ENCODE results near the gene MMP8. TPM values are rescaled to one million over a fixed set of nuclear protein-coding genes. Genes with fewer than 3 reads are reported as not detected.

MMP8 gene
- total and polyA plus RNA-seq, 2 experiments from 2014 or later = not detected

DNA sequence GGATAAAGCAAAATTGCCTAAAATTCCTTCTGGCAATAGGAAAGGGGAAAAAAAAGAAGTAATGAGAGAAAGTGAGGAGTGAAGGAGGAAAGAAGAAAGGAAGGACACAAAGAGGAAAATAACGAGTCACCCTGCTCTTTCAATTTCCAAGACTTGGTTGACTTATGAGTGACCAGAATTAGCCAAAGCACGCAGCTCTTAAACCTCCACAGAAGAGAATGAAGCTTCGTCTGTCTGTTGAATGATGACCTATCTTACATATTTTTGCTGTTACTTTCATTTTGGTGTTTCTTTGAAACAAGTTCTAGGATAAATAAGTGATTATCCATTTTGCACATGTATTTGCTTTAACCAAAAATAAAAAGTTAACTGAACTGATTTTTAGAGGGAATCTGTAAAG lies 19.9 kb downstream of the MMP8 start (continued):
- TF ChIP-seq, protein P1, sequence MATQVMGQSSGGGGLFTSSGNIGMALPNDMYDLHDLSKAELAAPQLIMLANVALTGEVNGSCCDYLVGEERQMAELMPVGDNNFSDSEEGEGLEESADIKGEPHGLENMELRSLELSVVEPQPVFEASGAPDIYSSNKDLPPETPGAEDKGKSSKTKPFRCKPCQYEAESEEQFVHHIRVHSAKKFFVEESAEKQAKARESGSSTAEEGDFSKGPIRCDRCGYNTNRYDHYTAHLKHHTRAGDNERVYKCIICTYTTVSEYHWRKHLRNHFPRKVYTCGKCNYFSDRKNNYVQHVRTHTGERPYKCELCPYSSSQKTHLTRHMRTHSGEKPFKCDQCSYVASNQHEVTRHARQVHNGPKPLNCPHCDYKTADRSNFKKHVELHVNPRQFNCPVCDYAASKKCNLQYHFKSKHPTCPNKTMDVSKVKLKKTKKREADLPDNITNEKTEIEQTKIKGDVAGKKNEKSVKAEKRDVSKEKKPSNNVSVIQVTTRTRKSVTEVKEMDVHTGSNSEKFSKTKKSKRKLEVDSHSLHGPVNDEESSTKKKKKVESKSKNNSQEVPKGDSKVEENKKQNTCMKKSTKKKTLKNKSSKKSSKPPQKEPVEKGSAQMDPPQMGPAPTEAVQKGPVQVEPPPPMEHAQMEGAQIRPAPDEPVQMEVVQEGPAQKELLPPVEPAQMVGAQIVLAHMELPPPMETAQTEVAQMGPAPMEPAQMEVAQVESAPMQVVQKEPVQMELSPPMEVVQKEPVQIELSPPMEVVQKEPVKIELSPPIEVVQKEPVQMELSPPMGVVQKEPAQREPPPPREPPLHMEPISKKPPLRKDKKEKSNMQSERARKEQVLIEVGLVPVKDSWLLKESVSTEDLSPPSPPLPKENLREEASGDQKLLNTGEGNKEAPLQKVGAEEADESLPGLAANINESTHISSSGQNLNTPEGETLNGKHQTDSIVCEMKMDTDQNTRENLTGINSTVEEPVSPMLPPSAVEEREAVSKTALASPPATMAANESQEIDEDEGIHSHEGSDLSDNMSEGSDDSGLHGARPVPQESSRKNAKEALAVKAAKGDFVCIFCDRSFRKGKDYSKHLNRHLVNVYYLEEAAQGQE (IDR thresholded peaks at IDR 0.05; ENCODE audit: unreplicated experiment) = no peak
- no peak for TF ChIP-seq ZNF114 (CRISPR knock-in tag; IDR thresholded peaks at IDR 0.05)
- TF ChIP-seq NANOG (IDR thresholded peaks at IDR 0.05; ENCODE audit: borderline replicate concordance) = no peak

DNA sequence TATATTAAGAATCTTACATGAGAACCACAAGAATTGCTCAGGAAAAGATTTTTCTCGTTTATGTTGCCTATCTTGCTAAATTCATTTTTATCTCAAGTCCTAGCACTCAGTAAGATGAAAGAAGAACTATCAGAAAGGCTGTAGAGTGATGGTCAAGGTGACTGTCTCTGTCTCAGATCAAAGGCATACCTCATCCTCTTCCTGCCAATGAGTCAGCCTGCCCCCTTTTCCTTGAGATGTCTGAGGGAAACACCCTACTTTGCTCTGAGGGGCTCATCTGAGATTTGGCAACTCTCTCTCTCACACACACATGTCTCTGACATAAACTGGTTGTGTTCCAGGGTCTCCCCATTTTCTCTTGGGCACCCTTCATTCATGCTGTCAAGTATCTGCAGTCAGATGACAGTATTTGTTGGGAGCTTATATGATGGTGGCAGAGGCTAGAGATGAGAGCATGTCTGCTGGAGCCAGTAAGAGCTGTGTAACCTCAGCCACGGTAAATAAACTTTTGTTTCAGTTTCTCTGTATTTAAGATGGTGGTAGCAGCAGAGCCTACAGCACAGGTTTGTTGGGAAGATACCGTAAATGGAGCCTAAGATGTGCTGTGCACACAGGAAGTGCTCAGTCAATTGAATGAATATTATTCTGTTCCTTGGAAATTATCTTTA lies 20.8 kb downstream of the MMP8 start:
- Mint-ChIP-seq H3K4me1 (no peaks in the 10 kb centered on the region), H3K27ac (no peak overlapping the region), H3K36me3 (ENCODE audit: low read depth) (no peaks in the 10 kb centered on the region), H3K4me3 (no peak overlapping the region), H3K9me3 (no peaks in the 10 kb centered on the region), H3K27me3 (ENCODE audit: insufficient read depth, low read depth, poor library complexity) (no peaks in the 10 kb centered on the region)
- H3K27ac ChIP-seq (ENCODE audit: low read depth) = no peak overlapping the region
- DNase-seq (ENCODE audit: low spot score) (no peak), ATAC-seq (no peak)
- H3K79me2 ChIP-seq (replicated peaks; ENCODE audit: insufficient read depth) = no peaks in the 10 kb centered on the region
- TF ChIP-seq EZH2phosphoT487 (IDR thresholded peaks at IDR 0.05; ENCODE audit: unreplicated experiment) (no peak), JUNB (IDR thresholded peaks at IDR 0.05; ENCODE audit: unreplicated experiment) (no peak), ZNF331 (CRISPR knock-in tag; IDR thresholded peaks at IDR 0.05; ENCODE audit: low read depth) (no peak)
- TF ChIP-seq, protein P2, sequence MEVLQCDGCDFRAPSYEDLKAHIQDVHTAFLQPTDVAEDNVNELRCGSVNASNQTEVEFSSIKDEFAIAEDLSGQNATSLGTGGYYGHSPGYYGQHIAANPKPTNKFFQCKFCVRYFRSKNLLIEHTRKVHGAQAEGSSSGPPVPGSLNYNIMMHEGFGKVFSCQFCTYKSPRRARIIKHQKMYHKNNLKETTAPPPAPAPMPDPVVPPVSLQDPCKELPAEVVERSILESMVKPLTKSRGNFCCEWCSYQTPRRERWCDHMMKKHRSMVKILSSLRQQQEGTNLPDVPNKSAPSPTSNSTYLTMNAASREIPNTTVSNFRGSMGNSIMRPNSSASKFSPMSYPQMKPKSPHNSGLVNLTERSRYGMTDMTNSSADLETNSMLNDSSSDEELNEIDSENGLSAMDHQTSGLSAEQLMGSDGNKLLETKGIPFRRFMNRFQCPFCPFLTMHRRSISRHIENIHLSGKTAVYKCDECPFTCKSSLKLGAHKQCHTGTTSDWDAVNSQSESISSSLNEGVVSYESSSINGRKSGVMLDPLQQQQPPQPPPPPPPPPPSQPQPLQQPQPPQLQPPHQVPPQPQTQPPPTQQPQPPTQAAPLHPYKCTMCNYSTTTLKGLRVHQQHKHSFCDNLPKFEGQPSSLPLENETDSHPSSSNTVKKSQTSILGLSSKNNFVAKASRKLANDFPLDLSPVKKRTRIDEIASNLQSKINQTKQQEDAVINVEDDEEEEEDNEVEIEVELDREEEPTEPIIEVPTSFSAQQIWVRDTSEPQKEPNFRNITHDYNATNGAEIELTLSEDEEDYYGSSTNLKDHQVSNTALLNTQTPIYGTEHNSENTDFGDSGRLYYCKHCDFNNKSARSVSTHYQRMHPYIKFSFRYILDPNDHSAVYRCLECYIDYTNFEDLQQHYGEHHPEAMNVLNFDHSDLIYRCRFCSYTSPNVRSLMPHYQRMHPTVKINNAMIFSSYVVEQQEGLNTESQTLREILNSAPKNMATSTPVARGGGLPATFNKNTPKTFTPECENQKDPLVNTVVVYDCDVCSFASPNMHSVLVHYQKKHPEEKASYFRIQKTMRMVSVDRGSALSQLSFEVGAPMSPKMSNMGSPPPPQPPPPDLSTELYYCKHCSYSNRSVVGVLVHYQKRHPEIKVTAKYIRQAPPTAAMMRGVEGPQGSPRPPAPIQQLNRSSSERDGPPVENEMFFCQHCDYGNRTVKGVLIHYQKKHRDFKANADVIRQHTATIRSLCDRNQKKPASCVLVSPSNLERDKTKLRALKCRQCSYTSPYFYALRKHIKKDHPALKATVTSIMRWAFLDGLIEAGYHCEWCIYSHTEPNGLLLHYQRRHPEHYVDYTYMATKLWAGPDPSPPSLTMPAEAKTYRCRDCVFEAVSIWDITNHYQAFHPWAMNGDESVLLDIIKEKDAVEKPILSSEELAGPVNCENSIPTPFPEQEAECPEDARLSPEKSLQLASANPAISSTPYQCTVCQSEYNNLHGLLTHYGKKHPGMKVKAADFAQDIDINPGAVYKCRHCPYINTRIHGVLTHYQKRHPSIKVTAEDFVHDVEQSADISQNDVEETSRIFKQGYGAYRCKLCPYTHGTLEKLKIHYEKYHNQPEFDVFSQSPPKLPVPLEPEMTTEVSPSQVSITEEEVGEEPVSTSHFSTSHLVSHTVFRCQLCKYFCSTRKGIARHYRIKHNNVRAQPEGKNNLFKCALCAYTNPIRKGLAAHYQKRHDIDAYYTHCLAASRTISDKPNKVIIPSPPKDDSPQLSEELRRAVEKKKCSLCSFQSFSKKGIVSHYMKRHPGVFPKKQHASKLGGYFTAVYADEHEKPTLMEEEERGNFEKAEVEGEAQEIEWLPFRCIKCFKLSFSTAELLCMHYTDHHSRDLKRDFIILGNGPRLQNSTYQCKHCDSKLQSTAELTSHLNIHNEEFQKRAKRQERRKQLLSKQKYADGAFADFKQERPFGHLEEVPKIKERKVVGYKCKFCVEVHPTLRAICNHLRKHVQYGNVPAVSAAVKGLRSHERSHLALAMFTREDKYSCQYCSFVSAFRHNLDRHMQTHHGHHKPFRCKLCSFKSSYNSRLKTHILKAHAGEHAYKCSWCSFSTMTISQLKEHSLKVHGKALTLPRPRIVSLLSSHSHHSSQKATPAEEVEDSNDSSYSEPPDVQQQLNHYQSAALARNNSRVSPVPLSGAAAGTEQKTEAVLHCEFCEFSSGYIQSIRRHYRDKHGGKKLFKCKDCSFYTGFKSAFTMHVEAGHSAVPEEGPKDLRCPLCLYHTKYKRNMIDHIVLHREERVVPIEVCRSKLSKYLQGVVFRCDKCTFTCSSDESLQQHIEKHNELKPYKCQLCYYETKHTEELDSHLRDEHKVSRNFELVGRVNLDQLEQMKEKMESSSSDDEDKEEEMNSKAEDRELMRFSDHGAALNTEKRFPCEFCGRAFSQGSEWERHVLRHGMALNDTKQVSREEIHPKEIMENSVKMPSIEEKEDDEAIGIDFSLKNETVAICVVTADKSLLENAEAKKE (CRISPR knock-in tag; IDR thresholded peaks at IDR 0.05) = no peak
- TF ChIP-seq, protein P1 (IDR thresholded peaks at IDR 0.05; ENCODE audit: unreplicated experiment) = no peak
- no peaks in the 10 kb centered on the region for H3K9me2 ChIP-seq (ENCODE audit: insufficient read depth)
- H3K27me3 ChIP-seq (ENCODE audit: insufficient read depth) = no peaks in the 10 kb centered on the region
- no peaks in the 10 kb centered on the region for H3K36me3 ChIP-seq (ENCODE audit: insufficient read depth)
- no peak overlapping the region for H2AFZ ChIP-seq
- H3K4me3 ChIP-seq = no peak overlapping the region
- H3K4me1 ChIP-seq (ENCODE audit: insufficient read depth) = no peaks in the 10 kb centered on the region
- no peaks in the 10 kb centered on the region for H3F3A ChIP-seq (replicated peaks; ENCODE audit: low read depth)
- H3K4me2 ChIP-seq = no peak overlapping the region
- H4K20me1 ChIP-seq (replicated peaks; ENCODE audit: insufficient read depth) = no peaks in the 10 kb centered on the region
